GM10248 (cell line): ENCODE data around the gene DGCR8.

Experiments
- CTCF ChIA-PET: fragments of 300-600 bp; sonication (Branson Sonifier 250); formaldehyde crosslinking; extraction: SDS; loops from one replicate; lab custom pipeline; 2021; ENCODE audit warnings: antibody characterized with exemption; lab: Yijun Ruan, JAX
- POLR2A ChIA-PET: fragments of 350-650 bp; sonication (Branson Sonifier 250); formaldehyde crosslinking; extraction: SDS; loops from one replicate; lab custom pipeline; 2020; ENCODE audit warnings: antibody characterized with exemption; lab: Yijun Ruan, JAX
- DNase-seq: peaks from one replicate; pipeline ENCODE4 v3.0.0; 2012; ENCODE audit errors: extremely low spot score
- CTCF ChIP-seq: IDR thresholded peaks from 2 replicates; pipeline ENCODE4 v1.5.1; 2012; ENCODE audit warnings: mild to moderate bottlenecking, low read depth; ENCODE audit errors: extremely low read depth, missing control alignments, control extremely low read depth

Gene DGCR8

DNA sequence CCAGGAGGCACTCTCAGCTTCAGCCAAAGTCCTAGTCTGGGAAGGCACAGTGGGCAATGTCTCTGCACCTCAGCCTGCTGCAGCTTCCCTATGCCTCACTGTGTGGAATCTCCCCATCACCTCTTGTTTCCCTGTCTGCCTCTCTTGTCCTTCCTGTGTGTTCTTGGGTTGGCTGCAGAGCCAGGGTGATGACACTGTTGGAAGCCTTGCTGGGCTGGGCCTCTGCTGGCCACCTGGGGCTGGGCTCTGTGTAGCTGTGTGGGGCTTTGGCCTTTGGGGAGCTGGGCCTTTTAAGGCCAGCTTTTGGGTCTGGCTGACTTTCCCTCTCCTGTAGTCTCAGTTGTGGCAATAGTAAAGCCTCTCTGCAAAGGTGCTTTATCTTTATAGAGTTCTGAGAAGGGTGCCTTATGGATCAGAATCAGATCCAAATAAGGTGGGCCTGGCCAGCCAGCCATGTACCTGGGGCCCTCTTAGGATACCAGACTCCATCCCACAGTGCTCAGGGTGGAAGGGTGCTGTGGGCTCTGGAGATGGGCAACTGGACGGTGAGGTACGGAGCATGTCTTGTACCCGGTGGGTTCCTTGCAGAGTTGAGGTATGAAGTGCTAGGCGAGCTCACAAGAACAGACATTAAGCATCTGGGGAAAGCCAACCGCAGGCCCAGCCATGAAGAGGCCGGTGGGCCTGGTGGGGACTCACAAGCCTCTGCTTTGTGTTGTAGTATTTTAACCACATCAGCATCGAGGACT is 25.6 kb downstream of the DGCR8 start:
- no peak for DNase-seq
- ChIA-PET CTCF (no interaction called here), POLR2A (interaction anchor here (1.1 kb wide), 1 partner anchor 12 kb away, joined by 3 read pairs; the partner anchor contains the start of gene TRMT2A)
- TF ChIP-seq CTCF, result no peak

- ChIA-PET CTCF (no interaction called here), POLR2A (no interaction called here)
- no peak for TF ChIP-seq CTCF
- DNase-seq, result no peak
Measured at GRCh38 chr22:20106205-20106848, 26.3 kb downstream of the DGCR8 start.

GRCh38 chr22:20106849-20107237 is 26.8 kb downstream of the DGCR8 start:
- ChIA-PET POLR2A (no interaction called here), CTCF (no interaction called here)
- TF ChIP-seq CTCF, result no peak
- no peak for DNase-seq

DNA sequence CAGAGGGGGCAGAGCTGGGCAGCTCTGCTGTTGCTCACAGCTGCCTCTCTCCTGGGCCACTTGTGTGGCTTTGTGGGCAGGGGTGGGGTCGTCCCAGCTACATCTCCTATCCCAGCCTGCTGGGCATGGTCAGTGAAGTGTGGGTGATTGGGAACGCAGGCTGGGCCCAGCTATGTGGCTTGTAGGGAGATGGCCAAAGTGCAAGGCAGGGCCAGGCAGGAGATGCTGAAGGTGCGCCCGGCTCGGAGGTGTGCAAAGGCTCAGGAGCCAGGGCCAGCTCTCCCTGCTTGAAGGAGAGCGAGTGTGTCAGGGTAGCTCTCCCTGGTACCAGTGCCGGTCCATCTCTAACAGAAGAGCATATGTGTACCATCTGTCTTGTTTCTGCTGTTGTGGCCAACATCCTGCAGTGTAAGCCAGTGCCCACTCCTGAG is 27.4 kb downstream of the DGCR8 start:
- CTCF ChIA-PET, result no interaction called here
- DNase-seq, result no peak
- no peak for TF ChIP-seq CTCF
- POLR2A ChIA-PET, result no interaction called here

GRCh38 chr22:20107951-20108756 is 28.1 kb downstream of the DGCR8 start:
- POLR2A ChIA-PET, result interaction anchor here (0.5 kb wide), 1 partner anchor 29 kb away, joined by 5 read pairs; no protein-coding TSS in a partner anchor
- no peak for TF ChIP-seq CTCF
- no peak for DNase-seq
- CTCF ChIA-PET, result interaction anchor here (0.8 to 1.1 kb wide), 2 partner anchors 9 to 21 kb away, joined by 3 read pairs; partner anchors contain the start of gene TRMT2A

DNA sequence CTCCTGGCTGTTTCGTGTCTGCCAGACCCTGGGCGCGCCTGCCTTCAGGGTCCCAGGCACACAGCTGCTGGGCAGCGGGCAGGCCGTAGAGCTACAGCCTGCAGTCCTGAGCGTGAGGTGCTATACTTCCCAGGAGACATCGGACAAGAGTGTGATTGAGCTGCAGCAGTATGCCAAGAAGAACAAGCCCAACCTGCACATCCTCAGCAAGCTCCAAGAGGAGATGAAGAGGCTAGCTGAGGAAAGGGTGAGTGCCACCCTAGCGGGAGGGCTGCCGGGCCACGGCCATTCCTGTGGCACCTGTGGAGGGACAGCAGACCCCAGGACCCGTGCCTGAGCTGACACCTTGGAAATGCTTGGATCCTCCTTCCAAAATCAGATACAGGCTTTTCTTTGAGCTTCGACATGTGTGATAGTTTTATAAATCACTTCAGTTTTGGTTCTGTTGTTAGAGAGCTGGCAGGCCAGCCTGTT is 28.8 kb downstream of the DGCR8 start:
- no peak for DNase-seq
- TF ChIP-seq CTCF, result no peak
- ChIA-PET CTCF (interaction anchor here (0.8 to 1.1 kb wide), 2 partner anchors 8 to 21 kb away, joined by 3 read pairs; partner anchors contain the start of gene TRMT2A), POLR2A (interaction anchor here (0.5 kb wide), 1 partner anchor 30 kb away, joined by 5 read pairs; no protein-coding TSS in a partner anchor)
